Measurements from ENCODE around the gene CLEC9A.

Gene CLEC9A

DNA sequence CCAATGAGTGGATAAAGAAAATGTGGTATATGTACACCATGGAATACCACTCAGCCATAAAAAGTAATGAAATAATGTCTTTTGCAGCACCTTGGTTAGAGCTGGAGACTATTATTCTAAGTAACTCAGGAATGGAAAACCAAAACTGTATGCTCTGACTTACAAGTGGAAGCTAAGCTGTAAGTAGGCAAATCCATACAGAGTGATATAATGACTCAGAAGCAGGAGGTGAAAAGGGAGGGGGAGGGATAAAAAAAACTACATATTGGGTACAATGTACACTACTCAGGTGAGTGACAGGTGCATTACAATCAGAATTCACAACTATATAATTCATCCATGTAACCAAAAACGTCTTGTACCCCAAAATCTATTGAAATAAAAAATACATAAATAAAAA lies 83.4 kb downstream of the CLEC9A start:
- POLR2A ChIA-PET, result no interaction called here
- no peak for DNase-seq (ENCODE audit: extremely low spot score)
- CTCF ChIA-PET, result no interaction called here
- TF ChIP-seq FOXM1 (IDR thresholded peaks at IDR 0.05; ENCODE audit: borderline replicate concordance), result no peak
- no peak for TF ChIP-seq SUZ12 (IDR thresholded peaks at IDR 0.05)
- no peak for TF ChIP-seq FOXA1 (IDR thresholded peaks at IDR 0.05)

- DNase-seq (ENCODE audit: extremely low spot score), result no peak
- ChIA-PET POLR2A (no interaction called here), CTCF (no interaction called here)
- TF ChIP-seq FOXK2 (IDR thresholded peaks at IDR 0.05) (no peak), NFRKB (IDR thresholded peaks at IDR 0.05) (no peak), SP1 (IDR thresholded peaks at IDR 0.05) (no peak)
These were observed 84.8 kb downstream of the CLEC9A start for GRCh38 chr12:10115311-10115710.

All from HEK293T (cell line).